ENCODE results near the gene AMZ1.

- TF ChIP-seq EZH2 (IDR thresholded peaks at IDR 0.05) (no peak), CTCF (IDR thresholded peaks at IDR 0.05) (no peak), EZH2phosphoT487 (IDR thresholded peaks at IDR 0.05) (no peak)
These were observed 47.0 kb downstream of the AMZ1 start for GRCh38 chr7:2734751-2735571.

Data from neural progenitor cell (in vitro differentiated cells).